ENCODE measurements around the gene SNAI3.

DNA sequence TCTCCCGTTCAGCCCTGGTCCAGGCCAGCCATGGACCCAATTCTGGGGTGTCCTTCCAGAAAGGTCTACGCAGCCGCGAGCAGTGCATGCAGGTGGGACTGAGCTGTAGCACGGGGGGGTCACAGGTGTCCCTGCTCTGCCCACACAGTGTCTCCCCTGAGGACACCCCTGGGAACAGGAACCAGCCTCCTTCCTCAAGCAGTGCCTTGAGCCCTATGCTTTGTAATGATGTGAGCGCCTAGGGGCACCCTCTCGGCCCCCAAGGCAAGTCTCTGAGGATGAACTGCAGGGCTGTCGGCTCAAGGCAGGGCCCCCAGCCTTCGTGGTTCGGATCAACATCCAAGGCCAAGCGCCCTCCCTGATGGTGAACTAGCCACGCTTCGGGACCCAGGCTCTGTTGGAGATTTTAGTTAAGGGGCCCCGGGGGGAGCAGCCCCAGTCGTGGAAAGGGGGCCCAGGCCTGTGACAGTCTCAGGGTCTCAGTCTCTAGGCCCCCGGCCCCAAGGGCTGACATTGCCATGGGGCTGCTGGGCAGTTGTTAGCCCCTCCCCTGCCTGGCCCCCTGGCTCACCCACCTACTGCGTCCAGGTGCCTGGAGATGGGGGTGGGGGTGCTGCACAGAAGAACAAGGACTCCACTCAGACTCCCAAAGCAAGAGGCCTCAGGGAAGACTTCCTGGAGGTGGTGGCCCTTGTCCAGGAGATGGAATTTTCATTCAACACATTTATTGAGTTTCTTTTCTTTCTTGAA is 45.6 kb downstream of the SNAI3 start:
- TF ChIP-seq CTCF (IDR thresholded peaks at IDR 0.05; ENCODE audit: low read depth, low read length) = no peak
- TF ChIP-seq EZH2phosphoT487 (IDR thresholded peaks at IDR 0.05; ENCODE audit: low read depth) = no peak

All from OCI-LY3 (cell line).